NOMO-1 (cell line): ENCODE measurements around the gene LIPE.

Experiments
- DNase-seq, 2 experiments: peaks; one replicate each; lab custom pipeline; 2025; ENCODE audit not compliant: unreplicated experiment in 2 of 2; lab: John Stamatoyannopoulos, UW

Gene LIPE

GRCh38 chr19:42389899-42390298 is 37.3 kb downstream of the LIPE start, which contains the start of gene CNFN:
TSS of gene CNFN (minus strand) at chr19:42390297. CDS start at chr19:42389037, 1,260 bp downstream.
- no peak for DNase-seq

DNA sequence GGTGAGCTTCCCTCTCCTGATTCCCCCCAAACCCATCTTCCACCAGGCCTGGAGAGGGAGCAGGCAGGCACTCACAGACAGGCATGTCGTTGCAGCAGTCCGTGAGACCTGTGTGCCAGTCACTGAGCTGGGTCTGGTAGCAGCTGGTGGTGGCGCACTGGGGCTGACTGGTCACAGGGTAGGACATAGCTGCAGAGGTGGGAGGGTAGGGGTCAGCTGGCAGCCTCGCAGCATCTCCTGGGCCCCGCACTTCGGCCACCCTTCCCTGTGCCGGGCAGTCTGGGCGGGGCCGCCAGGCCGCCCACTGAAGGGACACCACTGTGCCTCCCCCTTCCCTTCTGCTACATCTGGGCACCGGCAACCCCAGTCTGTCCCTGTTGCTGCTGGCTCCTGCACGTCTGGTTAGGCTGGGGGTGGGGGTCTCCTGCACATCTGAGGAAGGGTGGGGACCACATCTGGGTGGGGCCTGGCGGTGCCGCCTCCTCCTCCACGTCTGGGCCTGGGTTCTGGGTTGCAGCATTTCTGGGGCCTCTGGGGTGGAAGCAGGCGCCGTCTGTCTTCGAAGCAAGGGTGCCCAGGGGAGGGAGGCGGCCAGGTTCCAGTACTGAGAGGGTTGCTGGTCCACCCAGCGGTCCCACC is 38.2 kb downstream of the LIPE start:
- no peak for DNase-seq

- peak; percentile 65 to 76 for DNase-seq
Measured at GRCh38 chr19:42386974-42387707, 40.0 kb downstream of the LIPE start.

DNA sequence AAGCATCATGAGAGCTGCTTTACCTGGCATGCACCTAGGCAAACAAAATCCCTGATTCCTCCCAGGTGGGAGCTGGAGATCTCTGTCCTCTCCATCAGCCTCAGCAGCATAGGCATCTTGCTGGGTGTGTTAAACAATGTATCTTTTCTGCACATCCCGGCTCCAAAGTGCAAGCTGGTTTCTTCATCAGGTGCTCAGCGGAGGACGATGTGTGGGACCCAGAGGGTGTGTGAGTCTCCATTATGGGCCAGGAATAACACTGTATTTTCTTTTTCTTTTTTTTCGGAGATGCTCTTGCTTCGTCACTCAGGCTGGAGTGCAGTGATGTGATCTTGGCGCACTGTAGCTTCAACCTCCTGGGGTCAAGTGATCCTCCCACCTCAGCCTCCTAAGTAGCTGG is 47.0 kb downstream of the LIPE start:
- DNase-seq, result no peak

DNA sequence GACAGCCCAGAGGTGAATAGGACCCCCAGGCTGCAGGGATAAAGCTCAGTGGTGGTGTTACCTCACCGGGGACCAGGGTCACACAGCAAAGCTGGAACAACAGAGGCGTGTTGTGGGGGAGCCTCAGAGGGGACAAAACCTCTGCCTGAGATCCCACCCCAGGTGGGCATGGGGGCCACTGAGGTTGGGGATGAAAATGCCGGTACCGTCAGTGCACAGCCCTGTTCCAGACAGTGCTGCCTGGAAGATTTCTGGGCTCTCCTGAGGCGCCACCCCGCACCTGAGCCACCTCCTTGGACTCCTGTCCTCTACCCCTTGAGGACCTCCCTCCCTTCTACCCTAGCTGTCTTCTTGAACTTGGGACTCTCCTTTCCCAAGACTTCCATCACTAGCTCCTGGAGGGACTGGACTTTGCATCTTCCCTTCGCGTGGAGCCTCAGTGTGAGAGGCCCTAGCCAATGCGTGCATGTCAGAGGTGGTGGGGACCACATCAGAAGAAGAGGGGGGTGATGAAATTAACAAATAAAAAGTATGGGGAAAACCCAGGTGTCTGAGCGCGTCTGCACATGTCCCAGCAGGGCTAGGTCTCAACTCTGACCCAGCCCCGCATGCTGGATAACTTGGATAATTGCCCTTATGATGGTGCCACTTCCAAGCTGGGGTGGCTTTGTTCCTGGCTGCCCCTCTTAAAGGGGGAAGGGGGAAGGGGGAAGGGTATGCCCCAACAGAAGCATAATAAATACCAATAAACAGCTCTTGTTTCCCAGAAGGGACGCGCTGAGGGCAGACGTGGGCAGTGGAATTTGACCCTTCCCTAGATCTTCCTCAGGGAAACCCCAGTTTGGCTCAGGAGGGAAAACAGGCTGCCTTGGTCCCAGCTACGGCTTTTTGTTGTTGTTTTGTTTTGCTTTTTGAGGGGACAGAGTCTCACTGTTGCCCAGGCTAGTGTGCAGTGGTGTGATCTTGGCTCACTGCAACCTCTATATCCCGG is 48.7 kb downstream of the LIPE start:
- no peak for DNase-seq

GRCh38 chr19:42376177-42376555 is 51.0 kb downstream of the LIPE start:
- DNase-seq, result no peak

GRCh38 chr19:42375415-42376176 is 51.6 kb downstream of the LIPE start:
- DNase-seq, result no peak

DNA sequence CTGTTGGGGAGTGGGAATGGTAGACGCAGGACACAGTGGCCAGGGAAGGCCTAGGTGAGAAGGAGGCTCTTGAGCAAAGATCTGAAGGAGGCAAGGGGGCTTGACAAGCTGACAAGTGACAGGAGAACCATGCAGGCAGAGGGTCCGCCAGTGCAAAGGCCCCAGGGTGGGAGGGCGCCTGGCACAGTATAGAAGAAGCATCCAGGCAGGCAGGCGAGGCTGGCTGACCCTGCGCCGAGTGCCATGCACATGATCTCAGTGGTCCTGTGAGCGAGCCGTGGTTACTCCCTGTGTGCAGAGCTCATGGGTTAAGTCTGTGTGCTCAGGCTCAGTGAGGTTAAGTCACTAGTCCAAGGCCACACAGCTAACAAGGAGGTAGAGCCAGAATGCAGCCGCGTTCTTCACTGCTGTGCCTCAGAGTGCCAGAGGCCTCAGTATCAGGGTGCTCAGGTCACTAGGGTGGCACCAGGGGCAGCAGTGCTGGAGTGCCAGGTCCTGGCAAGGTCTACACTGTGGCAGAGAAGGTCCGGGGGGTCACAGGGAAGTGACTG is 52.3 kb downstream of the LIPE start:
- DNase-seq, result no peak

DNA sequence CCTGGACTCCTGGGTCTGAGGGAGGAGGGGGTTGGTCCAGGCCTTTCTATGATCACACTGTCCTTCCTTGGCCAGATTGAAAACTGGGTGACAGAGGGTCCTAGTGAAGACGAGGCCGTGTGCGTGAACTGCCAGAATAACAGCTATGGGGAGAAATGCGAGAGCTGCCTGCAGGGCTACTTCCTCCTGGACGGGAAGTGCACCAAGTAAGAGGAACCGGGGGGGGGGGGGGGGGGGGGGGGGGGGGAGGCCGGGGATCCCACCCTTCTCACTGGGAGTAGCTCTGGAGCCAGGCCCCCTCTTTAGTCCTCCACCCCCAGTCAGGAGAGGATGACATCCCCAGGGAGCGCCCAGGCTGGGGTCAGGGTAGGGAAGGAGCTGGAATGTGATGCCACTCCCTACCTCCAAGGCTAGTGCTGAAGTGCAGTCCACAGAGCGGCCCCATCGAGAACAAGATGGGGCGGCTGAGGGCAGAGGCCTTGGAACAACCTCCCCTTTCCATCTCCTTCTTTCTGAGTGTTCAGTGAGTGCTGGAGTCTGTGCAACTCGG is 56.5 kb downstream of the LIPE start:
- DNase-seq, result no peak

GRCh38 chr19:42370068-42370520 is 57.1 kb downstream of the LIPE start:
- no peak for DNase-seq

DNA sequence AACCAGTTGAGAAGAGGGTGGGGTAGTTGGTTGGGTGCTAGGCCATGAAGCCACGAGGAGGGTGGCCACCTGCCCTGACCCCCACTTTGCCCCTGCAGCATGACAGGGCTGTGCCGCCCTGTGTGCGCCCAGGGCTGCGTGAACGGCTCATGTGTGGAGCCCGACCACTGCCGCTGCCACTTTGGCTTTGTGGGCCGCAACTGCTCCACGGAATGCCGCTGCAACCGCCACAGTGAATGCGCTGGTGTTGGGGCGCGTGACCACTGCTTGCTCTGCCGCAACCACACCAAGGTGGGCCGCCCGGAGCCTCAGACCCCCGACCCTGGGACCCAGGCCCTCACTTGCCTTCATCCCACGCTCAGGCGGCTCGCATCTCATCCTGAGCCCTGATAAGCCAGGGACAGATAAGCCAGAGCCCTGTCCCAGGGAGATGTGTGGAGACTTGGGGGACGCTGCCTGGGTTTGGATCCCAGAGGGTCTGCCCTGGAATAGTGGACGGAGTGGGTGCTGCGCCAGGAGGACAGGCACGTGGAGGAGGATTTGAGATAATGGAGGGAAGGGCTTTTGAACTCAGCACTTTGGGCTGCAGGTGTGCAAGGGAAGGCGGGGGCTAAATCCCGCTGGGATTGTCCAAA is 57.6 kb downstream of the LIPE start:
- no peak for DNase-seq

- DNase-seq, result no peak
Measured at GRCh38 chr19:42368765-42369164, 58.4 kb downstream of the LIPE start.

DNA sequence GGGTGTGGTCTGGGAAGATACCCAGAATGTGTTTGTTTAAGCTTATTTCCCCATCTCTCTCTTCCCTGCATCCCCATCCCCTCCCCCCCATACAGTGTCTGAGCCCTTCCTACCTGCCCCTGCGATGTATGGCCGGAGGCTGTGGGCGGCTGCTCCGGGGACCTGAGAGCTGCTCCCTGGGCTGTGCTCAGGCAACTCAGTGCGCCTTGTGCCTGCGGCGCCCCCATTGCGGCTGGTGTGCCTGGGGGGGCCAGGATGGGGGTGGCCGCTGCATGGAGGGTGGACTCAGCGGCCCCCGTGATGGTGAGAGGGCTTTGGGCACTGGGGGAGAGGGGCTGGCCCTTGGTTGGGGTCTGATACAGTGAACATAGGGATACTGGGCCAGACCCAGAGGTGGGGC is 58.8 kb downstream of the LIPE start:
- DNase-seq, result no peak

GRCh38 chr19:42367929-42368328 is 59.3 kb downstream of the LIPE start:
- no peak for DNase-seq

DNA sequence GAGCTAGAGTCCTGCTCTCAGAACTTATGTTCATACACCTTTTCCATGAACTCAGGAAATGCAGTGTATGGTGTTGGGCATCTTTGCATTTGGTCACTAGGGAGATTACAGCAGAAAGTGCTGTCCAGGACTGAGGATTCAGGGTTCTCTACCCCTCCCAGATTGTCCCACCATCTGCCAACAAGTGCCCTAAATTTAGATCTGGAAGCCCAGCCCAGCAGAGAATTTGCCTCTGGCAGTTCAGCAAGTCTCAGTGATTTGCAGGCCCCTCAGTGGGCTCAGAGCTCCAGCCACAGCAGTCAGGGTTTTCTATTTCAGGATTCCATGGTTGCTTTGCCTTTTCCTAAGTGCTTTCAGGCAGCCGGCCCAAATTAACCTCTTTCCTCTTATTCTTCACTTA is 60.5 kb downstream of the LIPE start:
- no peak for DNase-seq

DNA sequence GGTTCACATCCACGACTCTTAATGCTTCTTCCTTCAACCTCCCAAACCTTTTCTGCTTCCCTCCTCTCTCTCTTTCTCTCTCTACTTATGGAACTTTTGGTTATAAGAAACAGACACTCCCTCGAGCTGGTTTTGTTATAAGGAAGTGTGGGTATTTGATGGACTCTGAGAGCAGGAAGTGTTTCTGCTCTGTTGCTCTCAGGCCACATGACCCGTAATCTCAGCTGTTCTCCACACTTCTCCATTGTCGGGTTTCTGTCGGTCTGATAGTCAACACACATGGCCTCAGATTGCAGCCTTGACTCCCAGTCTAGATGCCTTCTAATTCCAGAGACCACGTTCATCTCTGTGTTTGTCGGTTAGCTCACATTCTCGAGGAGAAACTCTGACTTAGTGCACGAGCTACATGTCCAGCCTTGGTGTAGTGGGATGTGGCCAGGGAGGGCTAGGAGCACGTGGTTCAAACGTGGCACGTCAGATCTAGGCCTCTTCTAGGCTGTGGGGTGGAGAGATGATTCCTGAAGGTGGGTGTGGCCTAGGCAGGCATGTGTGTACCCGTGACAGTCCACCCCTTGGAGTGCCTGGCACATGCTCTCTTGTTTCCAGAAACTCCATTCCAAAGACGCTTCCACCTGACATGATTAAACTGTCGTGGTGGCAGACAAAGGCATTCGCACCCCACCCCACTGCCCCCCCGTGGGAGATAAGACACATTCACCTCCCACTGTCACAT is 63.4 kb downstream of the LIPE start:
- DNase-seq, result no peak

DNA sequence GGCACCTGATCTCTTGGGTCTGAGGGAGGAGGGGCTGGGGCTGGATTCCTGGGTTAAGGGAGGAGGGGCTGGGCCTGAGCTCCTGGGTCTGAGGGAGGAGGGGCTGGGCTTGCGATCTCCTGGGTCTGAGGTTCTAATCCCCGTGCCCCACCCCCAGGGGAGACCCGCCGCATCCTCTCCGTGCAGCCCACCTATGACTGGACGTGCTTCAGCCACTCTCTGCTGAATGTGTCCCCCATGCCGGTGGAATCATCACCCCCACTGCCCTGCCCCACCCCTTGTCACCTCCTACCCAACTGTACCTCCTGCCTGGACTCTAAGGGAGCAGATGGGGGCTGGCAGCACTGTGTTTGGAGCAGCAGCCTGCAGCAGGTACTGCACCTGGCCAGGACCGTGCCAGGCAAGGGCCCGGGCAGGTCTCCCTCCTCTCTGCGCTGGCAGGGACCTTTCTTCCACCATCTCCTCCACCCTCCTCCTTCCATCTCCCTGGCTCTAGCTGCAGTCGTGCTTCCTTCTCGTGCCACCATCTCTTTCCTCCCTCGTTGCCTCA is 64.2 kb downstream of the LIPE start:
- no peak for DNase-seq

- DNase-seq, result no peak
Measured at GRCh38 chr19:42362342-42362741, 64.8 kb downstream of the LIPE start.

DNA sequence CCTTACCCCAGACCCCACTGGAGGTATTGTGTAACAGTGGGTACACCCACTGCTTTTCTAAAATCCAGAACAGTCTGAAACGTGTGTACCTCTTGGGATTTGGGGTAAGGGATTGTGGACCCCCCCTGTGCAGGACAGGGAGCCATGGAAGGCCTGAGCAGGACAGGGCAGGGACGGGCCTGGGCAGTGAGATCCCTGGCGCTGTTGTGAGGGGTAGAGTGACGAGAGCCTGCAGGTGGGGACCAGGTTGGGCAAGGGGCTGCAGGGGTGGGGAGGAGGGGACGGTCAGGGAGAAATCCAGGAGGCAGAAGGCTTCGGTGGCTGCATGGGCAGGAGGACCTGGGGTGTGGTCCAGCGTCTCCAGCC is 65.7 kb downstream of the LIPE start:
- no peak for DNase-seq
